K562 (cell line): Measurements from ENCODE around the gene GPR4. TPM values are rescaled to one million over a fixed set of nuclear protein-coding genes. Genes with fewer than 3 reads are reported as not detected.

Source experiments
- DDX20 ChIP-seq: fragments of 450-650 bp; IDR thresholded peaks from 2 replicates; pipeline ENCODE4 v1.6.1; 2016; ENCODE audit warnings: missing genetic modification characterization, low read depth, mild to moderate bottlenecking, missing compliant biosample characterization, moderate library complexity
- GATAD2A ChIP-seq: fragments of 450-650 bp; IDR thresholded peaks from 2 replicates; pipeline ENCODE4 v1.6.1; 2017
- HNRNPLL ChIP-seq: fragments of 200-400 bp; formaldehyde crosslinking; IDR thresholded peaks from 2 replicates; pipeline ENCODE4 v1.6.1; 2017; ENCODE audit warnings: low read length, low read depth, mild to moderate bottlenecking; ENCODE audit not compliant: poor library complexity, severe bottlenecking
- MCM5 ChIP-seq: fragments of 450-650 bp; IDR thresholded peaks from 2 replicates; pipeline ENCODE4 v1.6.1; 2016; ENCODE audit warnings: low read depth
- MTA3 ChIP-seq: fragments of 450-650 bp; formaldehyde crosslinking; IDR thresholded peaks from 2 replicates; pipeline ENCODE4 v1.6.1; 2017; ENCODE audit warnings: mild to moderate bottlenecking, borderline replicate concordance
- POLR2A ChIP-seq: fragments of 450-650 bp; conservative IDR thresholded peaks from 2 replicates; pipeline ENCODE4 v1.6.1; 2016
- POLR2G ChIP-seq: fragments of 200-400 bp; formaldehyde crosslinking; IDR thresholded peaks from 2 replicates; pipeline ENCODE4 v1.6.1; 2017; ENCODE audit warnings: low read depth, mild to moderate bottlenecking, antibody characterized with exemption, low read length, moderate library complexity
- RBM22 ChIP-seq: fragments of 200-400 bp; formaldehyde crosslinking; IDR thresholded peaks from 2 replicates; pipeline ENCODE4 v1.6.1; 2018; ENCODE audit warnings: low read length, low read depth; ENCODE audit not compliant: poor library complexity, severe bottlenecking
- SRSF1 ChIP-seq: fragments of 200-400 bp; formaldehyde crosslinking; IDR thresholded peaks from 2 replicates; pipeline ENCODE4 v1.6.1; 2017; ENCODE audit warnings: mild to moderate bottlenecking, low read depth, low read length, moderate library complexity
- ZBTB40 ChIP-seq, 2 experiments: fragments of 450-650 bp in 1 of 2; sonication (generic) in 1 of 2; formaldehyde crosslinking in 1 of 2; IDR thresholded peaks; 2 replicates each; pipeline versions ENCODE4 v1.7.1 to v1.9.0; 2016 to 2022; ENCODE audit warnings: inconsistent platforms in 1 of 2, mild to moderate bottlenecking in 1 of 2, missing genetic modification reagents in 1 of 2
- ZKSCAN1 ChIP-seq: fragments of 150-350 bp; IDR thresholded peaks from 2 replicates; pipeline ENCODE4 v1.6.1; 2016; ENCODE audit warnings: low read depth, low read length
- ZNF124 ChIP-seq: sonication (generic); formaldehyde crosslinking; IDR thresholded peaks from 2 replicates; pipeline ENCODE4 v1.8.1; 2022; ENCODE audit warnings: missing genetic modification reagents
- ZNF639 ChIP-seq, 2 experiments: fragments of 200-800 bp in 1 of 2; sonication (Bioruptor generic) in 1 of 2; sonication (generic) in 1 of 2; formaldehyde crosslinking in 1 of 2; IDR thresholded peaks in 1 of 2; conservative IDR thresholded peaks in 1 of 2; 2 replicates each; pipeline versions ENCODE4 v1.5.0 to v1.6.1; 2016 to 2020; ENCODE audit warnings: missing compliant biosample characterization in 1 of 2, missing genetic modification characterization in 1 of 2, missing genetic modification reagents in 1 of 2
- ZNF75A ChIP-seq: fragments of 450-650 bp; formaldehyde crosslinking; IDR thresholded peaks from 2 replicates; pipeline ENCODE4 v1.4.0; 2020; ENCODE audit warnings: mild to moderate bottlenecking
- ZSCAN29 ChIP-seq: fragments of 450-650 bp; IDR thresholded peaks from 2 replicates; pipeline ENCODE4 v1.6.1; 2017
- polyA plus RNA-seq, 8 experiments: library from polyadenylated mRNA; depleted of rRNA in 4 of 8; stranded (reverse) in 5 of 8; unstranded in 3 of 8; fragments of >200 nt; fragmentation: Nextera tagmentation in 2 of 8; fragmentation: Illumina TruSeq in 1 of 8; extraction: Ambion mirVana in 2 of 8; extraction: Trizol in 1 of 8; gene quantifications; 2 replicates each; pipeline versions ENCODE4 v1.2.1 to v1.2.3, GENCODE V29; 2011 to 2014; ENCODE audit warnings: inconsistent platforms in 1 of 8, missing spikeins in 1 of 8
- total RNA-seq, 7 experiments: library from RNA; depleted of rRNA in 6 of 7; stranded (reverse); fragments of >200 nt in 6 of 7; fragmentation: Illumina TruSeq in 2 of 7; extraction: Trizol in 2 of 7; gene quantifications; 2 replicates each; pipeline versions ENCODE4 v1.2.1 to v1.2.3, GENCODE V29; 2011 to 2021; ENCODE audit warnings: low replicate concordance in 1 of 7

Gene GPR4
- total and polyA plus RNA-seq, 9 of the 15 experiments (the other 6 are each of a cell fraction or from before 2014, with no cell fraction given) = 0.03 to 0.09 (median 0.04) TPM; not detected in 5

GRCh38 chr19:45638930-45639729 is 37.1 kb upstream of the GPR4 start, which contains the start of gene EML2 (continued):
- TF ChIP-seq MTA3 = 0 out of 2 replicates have a peak, but pooled peaks have one; percentile 43
- TF ChIP-seq ZNF75A (CRISPR knock-in tag) = no peak
- 0 out of 2 replicates have a peak, but pooled peaks have one; percentile 11 for TF ChIP-seq ZKSCAN1
- TF ChIP-seq DDX20 (tag) = no peak
- peak; percentile 80 for TF ChIP-seq POLR2G
- TF ChIP-seq GATAD2A = 0 out of 2 replicates have a peak, but pooled peaks have one; percentile 79
- no peak for TF ChIP-seq ZBTB40 (IDR thresholded peaks at IDR 0.05)
- TF ChIP-seq ZBTB40 (CRISPR knock-in tag; IDR thresholded peaks at IDR 0.05) = no peak
- no peak for TF ChIP-seq ZSCAN29
- TF ChIP-seq HNRNPLL = peak; percentile 31
- 0 out of 4 replicates have a peak, but pooled peaks of 1 of the 2 experiments have one; percentile 16 for TF ChIP-seq ZNF639 (CRISPR knock-in tag; conservative IDR thresholded peaks at IDR 0.05 in 1 of 2, IDR thresholded peaks at IDR 0.05 in 1 of 2)
- TF ChIP-seq MCM5 = no peak
- no peak for TF ChIP-seq SRSF1
- no peak for TF ChIP-seq ZNF124
- peak; percentile 71 for TF ChIP-seq POLR2A
- no peak for TF ChIP-seq RBM22
